CD8-positive, alpha-beta memory T cell (primary cell): ENCODE measurements around the gene PRSS38. TPM values are rescaled to one million over a fixed set of nuclear protein-coding genes. Genes with fewer than 3 reads are reported as not detected.

Experiments used
- CTCF ChIA-PET: fragments of 350-600 bp; sonication (Branson Sonifier 250); formaldehyde crosslinking; loops from one replicate; lab custom pipeline; 2021; ENCODE audit warnings: antibody characterized with exemption; lab: Charles Lee
- POLR2A ChIA-PET: fragments of 350-600 bp; sonication (Branson Sonifier 250); formaldehyde crosslinking; loops from one replicate; lab custom pipeline; 2021; ENCODE audit warnings: antibody characterized with exemption; lab: Charles Lee
- DNase-seq, 5 donors: peaks; one replicate each; pipeline versions ENCODE4 v3.0.0 to v3.0.0-alpha.2; 2020 to 2022; ENCODE audit warnings: mixed read lengths in 1 of 5
- H3K27ac ChIP-seq: one replicate; pipeline ENCODE4 v1.7.0; 2013; ENCODE audit warnings: low read depth, mild to moderate bottlenecking, low read length, moderate library complexity
- H3K27me3 ChIP-seq: 2 replicates; pipeline ENCODE4 v1.7.0; 2013; ENCODE audit warnings: low read length, mild to moderate bottlenecking; ENCODE audit not compliant: insufficient read depth, poor library complexity, severe bottlenecking
- H3K36me3 ChIP-seq: 2 replicates; pipeline ENCODE4 v1.7.0; 2013; ENCODE audit warnings: mild to moderate bottlenecking, low read length, moderate library complexity; ENCODE audit not compliant: insufficient read depth
- H3K4me1 ChIP-seq: 2 replicates; pipeline ENCODE4 v1.7.0; 2013; ENCODE audit warnings: mild to moderate bottlenecking, low read length, moderate library complexity; ENCODE audit not compliant: insufficient read depth
- H3K4me3 ChIP-seq: 2 replicates; pipeline ENCODE4 v1.7.0; 2013; ENCODE audit warnings: mild to moderate bottlenecking, low read length
- H3K9me3 ChIP-seq: 2 replicates; pipeline ENCODE4 v1.7.0; 2013; ENCODE audit warnings: mild to moderate bottlenecking, low read length
- H3K27ac Mint-ChIP-seq, 8 donors: one replicate each; pipeline ENCODE4 v1.8.0; 2020 to 2021; ENCODE audit warnings: mixed read lengths in 8 of 8, mild to moderate bottlenecking in 6 of 8, inconsistent platforms in 3 of 8, moderate library complexity in 3 of 8
- H3K27me3 Mint-ChIP-seq, 2 donors: one replicate each; pipeline ENCODE4 v1.8.0; 2020 to 2021; ENCODE audit warnings: mixed read lengths in 2 of 2, mild to moderate bottlenecking in 1 of 2, moderate library complexity in 1 of 2
- H3K36me3 Mint-ChIP-seq, 3 donors: one replicate each; pipeline ENCODE4 v1.8.0; 2020 to 2021; ENCODE audit warnings: mixed read lengths in 3 of 3, inconsistent platforms in 1 of 3, mild to moderate bottlenecking in 1 of 3
- H3K4me1 Mint-ChIP-seq, 3 donors: one replicate each; pipeline ENCODE4 v1.8.0; 2020 to 2021; ENCODE audit warnings: mixed read lengths in 3 of 3, inconsistent platforms in 1 of 3, mild to moderate bottlenecking in 1 of 3
- H3K4me3 Mint-ChIP-seq, 7 donors: one replicate each; pipeline ENCODE4 v1.8.0; 2020 to 2021; ENCODE audit warnings: mixed read lengths in 7 of 7, mild to moderate bottlenecking in 6 of 7, moderate library complexity in 4 of 7, inconsistent platforms in 2 of 7
- H3K9me3 Mint-ChIP-seq, 5 donors: one replicate each; pipeline ENCODE4 v1.8.0; 2020 to 2022; ENCODE audit warnings: mixed read lengths in 5 of 5, mild to moderate bottlenecking in 3 of 5, moderate library complexity in 2 of 5, inconsistent platforms in 1 of 5
- polyA plus RNA-seq: library from polyadenylated mRNA; unstranded; fragments of 300-500 nt; fragmentation: Illumina TruSeq; gene quantifications from one replicate; pipeline ENCODE4 v1.2.3, GENCODE V29; 2021
- total RNA-seq, 2 experiments: library from RNA; stranded (reverse); gene quantifications; one replicate each; pipeline ENCODE4 v1.2.3, GENCODE V29; 2021

The PRSS38 gene
- total and polyA plus RNA-seq, 3 experiments from 2014 or later = not detected

GRCh38 chr1:227809026-227809425 lies 6.4 kb upstream of the PRSS38 start:
- Mint-ChIP-seq H3K27ac (peak overlapping the region in 2 of 8 donors; percentile 20 to 51), H3K4me3 (no peak overlapping the region), H3K4me1 (peaks cover 11 to 20% (median 19%) of the 10 kb centered on the region in 3 donors), H3K9me3 (peaks cover 9 to 20% (median 19%) of the 10 kb centered on the region in 5 donors), H3K27me3 (peaks cover 8 to 17% of the 10 kb centered on the region in 2 donors), H3K36me3 (peaks cover 0 to 21% (median 4%) of the 10 kb centered on the region in 3 donors)
- no peak overlapping the region for H3K4me3 ChIP-seq
- H3K4me1 ChIP-seq = no peaks in the 10 kb centered on the region
- no peak for DNase-seq
- peaks cover 3% of the 10 kb centered on the region for H3K9me3 ChIP-seq
- CTCF ChIA-PET = no interaction called here
- POLR2A ChIA-PET = no interaction called here
- H3K27ac ChIP-seq = no peak overlapping the region
- no peaks in the 10 kb centered on the region for H3K27me3 ChIP-seq
- H3K36me3 ChIP-seq = no peaks in the 10 kb centered on the region

GRCh38 chr1:227813962-227814361 lies 1.5 kb upstream of the PRSS38 start:
- DNase-seq = no peak
- Mint-ChIP-seq H3K4me1 (peaks cover 20 to 23% (median 22%) of the 10 kb centered on the region in 3 donors), H3K9me3 (peaks cover 16 to 36% (median 21%) of the 10 kb centered on the region in 5 donors), H3K27ac (no peak overlapping the region), H3K27me3 (no peaks in the 10 kb centered on the region), H3K36me3 (peaks cover 0 to 18% (median 5%) of the 10 kb centered on the region in 3 donors), H3K4me3 (no peak overlapping the region)
- ChIA-PET CTCF (no interaction called here), POLR2A (no interaction called here)
- H3K9me3 ChIP-seq = peaks cover 3% of the 10 kb centered on the region
- no peak overlapping the region for H3K4me3 ChIP-seq
- no peaks in the 10 kb centered on the region for H3K36me3 ChIP-seq
- no peak overlapping the region for H3K27ac ChIP-seq
- no peaks in the 10 kb centered on the region for H3K4me1 ChIP-seq
- H3K27me3 ChIP-seq = no peaks in the 10 kb centered on the region

- peak in 1 of 5 donors; percentile 42 for DNase-seq
- Mint-ChIP-seq H3K4me1 (peaks cover 15 to 16% (median 16%) of the 10 kb centered on the region in 3 donors), H3K4me3 (peak overlapping the region in 4 of 7 donors; percentile 17 to 80 (median 36)), H3K36me3 (peaks cover 0 to 18% (median 5%) of the 10 kb centered on the region in 3 donors), H3K27me3 (peaks cover 0 to under 1% of the 10 kb centered on the region in 2 donors), H3K9me3 (peaks cover 17 to 43% (median 23%) of the 10 kb centered on the region in 5 donors), H3K27ac (peak overlapping the region in 6 of 8 donors; percentile 11 to 66 (median 34))
- CTCF ChIA-PET = interaction anchor here (1.8 kb wide), 1 partner anchor 18 kb away, joined by 4 read pairs; no protein-coding TSS in a partner anchor
- POLR2A ChIA-PET = no interaction called here
- H3K4me3 ChIP-seq = no peak overlapping the region
- no peak overlapping the region for H3K27ac ChIP-seq
- peaks cover 3% of the 10 kb centered on the region for H3K9me3 ChIP-seq
- H3K4me1 ChIP-seq = no peaks in the 10 kb centered on the region
- H3K27me3 ChIP-seq = no peaks in the 10 kb centered on the region
- no peaks in the 10 kb centered on the region for H3K36me3 ChIP-seq
Observed at GRCh38 chr1:227816750-227817446, 1.4 kb downstream of the PRSS38 start.

- H3K9me3 ChIP-seq = no peaks in the 10 kb centered on the region
- Mint-ChIP-seq H3K9me3 (peaks cover 6 to 24% (median 20%) of the 10 kb centered on the region in 5 donors), H3K4me1 (peaks cover 19% of the 10 kb centered on the region in 3 donors), H3K27ac (no peak overlapping the region), H3K36me3 (peaks cover 0 to 19% (median 0%) of the 10 kb centered on the region in 3 donors), H3K4me3 (no peak overlapping the region), H3K27me3 (peaks cover 12 to 15% of the 10 kb centered on the region in 2 donors)
- no peak overlapping the region for H3K4me3 ChIP-seq
- POLR2A ChIA-PET = no interaction called here
- DNase-seq = no peak
- no peaks in the 10 kb centered on the region for H3K36me3 ChIP-seq
- CTCF ChIA-PET = no interaction called here
- H3K27ac ChIP-seq = no peak overlapping the region
- peaks cover 8% of the 10 kb centered on the region for H3K4me1 ChIP-seq
- H3K27me3 ChIP-seq = no peaks in the 10 kb centered on the region
Observed at GRCh38 chr1:227823537-227823936, 8.1 kb downstream of the PRSS38 start.

GRCh38 chr1:227824204-227824603 lies 8.7 kb downstream of the PRSS38 start:
- H3K4me3 ChIP-seq = no peak overlapping the region
- ChIA-PET CTCF (no interaction called here), POLR2A (no interaction called here)
- H3K27ac ChIP-seq = no peak overlapping the region
- Mint-ChIP-seq H3K4me1 (peaks cover 25 to 26% (median 25%) of the 10 kb centered on the region in 3 donors), H3K27me3 (peaks cover 12 to 15% of the 10 kb centered on the region in 2 donors), H3K27ac (no peak overlapping the region), H3K9me3 (peaks cover 7 to 26% (median 24%) of the 10 kb centered on the region in 5 donors), H3K36me3 (peaks cover 0 to 19% (median 0%) of the 10 kb centered on the region in 3 donors), H3K4me3 (no peak overlapping the region)
- no peak for DNase-seq
- no peaks in the 10 kb centered on the region for H3K27me3 ChIP-seq
- H3K9me3 ChIP-seq = no peaks in the 10 kb centered on the region
- H3K36me3 ChIP-seq = no peaks in the 10 kb centered on the region
- H3K4me1 ChIP-seq = peaks cover 14% of the 10 kb centered on the region

- CTCF ChIA-PET = no interaction called here
- Mint-ChIP-seq H3K9me3 (peaks cover 4 to 13% (median 12%) of the 10 kb centered on the region in 5 donors), H3K36me3 (peaks cover 0 to 16% (median 0%) of the 10 kb centered on the region in 3 donors), H3K27ac (peak overlapping the region in 1 of 8 donors; percentile 38), H3K4me1 (peaks cover 26 to 28% (median 26%) of the 10 kb centered on the region in 3 donors), H3K4me3 (peak overlapping the region in 3 of 7 donors; percentile 25 to 45 (median 34)), H3K27me3 (peaks cover 13 to 27% of the 10 kb centered on the region in 2 donors)
- no peaks in the 10 kb centered on the region for H3K36me3 ChIP-seq
- H3K27ac ChIP-seq = no peak overlapping the region
- H3K4me3 ChIP-seq = no peak overlapping the region
- no peaks in the 10 kb centered on the region for H3K9me3 ChIP-seq
- no peak for DNase-seq
- H3K4me1 ChIP-seq = peaks cover 14% of the 10 kb centered on the region
- no peaks in the 10 kb centered on the region for H3K27me3 ChIP-seq
- POLR2A ChIA-PET = no interaction called here
Observed at GRCh38 chr1:227828786-227829185, 13.3 kb downstream of the PRSS38 start.

- DNase-seq = no peak
- no peaks in the 10 kb centered on the region for H3K4me1 Mint-ChIP-seq
- no peak overlapping the region for H3K27ac ChIP-seq
- H3K4me1 ChIP-seq = no peaks in the 10 kb centered on the region
- no peaks in the 10 kb centered on the region for H3K36me3 ChIP-seq
- H3K4me3 Mint-ChIP-seq = no peak overlapping the region
- H3K27me3 Mint-ChIP-seq = peaks cover 5 to 23% of the 10 kb centered on the region in 2 donors
- no peak overlapping the region for H3K4me3 ChIP-seq
- H3K27ac Mint-ChIP-seq = no peak overlapping the region
- H3K9me3 ChIP-seq = no peaks in the 10 kb centered on the region
- peaks cover 0 to 6% (median 0%) of the 10 kb centered on the region in 3 donors for H3K36me3 Mint-ChIP-seq
- no peaks in the 10 kb centered on the region for H3K27me3 ChIP-seq
- POLR2A ChIA-PET = no interaction called here
- no peaks in the 10 kb centered on the region for H3K9me3 Mint-ChIP-seq
- CTCF ChIA-PET = no interaction called here
Observed at GRCh38 chr1:227838181-227838580, 22.7 kb downstream of the PRSS38 start.

- Mint-ChIP-seq H3K9me3 (no peaks in the 10 kb centered on the region), H3K27me3 (peaks cover 3 to 5% of the 10 kb centered on the region in 2 donors), H3K27ac (no peak overlapping the region), H3K4me3 (no peak overlapping the region), H3K36me3 (no peaks in the 10 kb centered on the region), H3K4me1 (peaks cover 0 to 4% (median 0%) of the 10 kb centered on the region in 3 donors)
- Histone ChIP-seq H3K27me3 (no peaks in the 10 kb centered on the region), H3K4me1 (no peaks in the 10 kb centered on the region), H3K9me3 (no peaks in the 10 kb centered on the region), H3K27ac (no peak overlapping the region), H3K4me3 (no peak overlapping the region), H3K36me3 (no peaks in the 10 kb centered on the region)
- DNase-seq = no peak
- POLR2A ChIA-PET = no interaction called here
- CTCF ChIA-PET = no interaction called here
Observed at GRCh38 chr1:227841096-227841495, 25.6 kb downstream of the PRSS38 start.
